ENCODE data around the gene SMYD3. TPM values are rescaled to one million over a fixed set of nuclear protein-coding genes. Genes with fewer than 3 reads are reported as not detected.

SMYD3 gene
- total and polyA plus RNA-seq, 2 donors (not counting 3 experiments of a cell fraction or from before 2014, with no cell fraction given), result 16.0 to 32.1 TPM

DNA sequence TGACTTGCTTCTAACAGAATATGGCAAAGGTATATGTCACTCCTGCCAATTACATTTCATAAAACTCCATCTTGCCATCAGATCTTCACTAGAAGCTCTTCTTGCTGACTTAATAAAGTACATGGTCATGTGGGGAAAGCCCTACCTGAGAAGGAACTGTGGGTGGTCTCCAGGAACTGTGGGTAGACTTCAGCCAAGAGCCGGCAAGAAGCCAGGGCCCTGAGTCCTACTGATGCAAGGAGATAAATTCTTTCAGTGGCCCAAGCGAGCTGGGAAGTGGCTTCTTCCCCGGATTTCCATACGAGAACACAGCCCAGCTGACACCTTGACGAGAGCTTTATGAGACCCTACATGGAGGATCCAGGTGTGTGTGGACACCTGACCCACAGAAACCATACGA, 228.7 kb downstream of the SMYD3 start:
- Histone ChIP-seq H3K9me3 (replicated peaks; ENCODE audit: control insufficient read depth, insufficient read depth, low read length) (no peaks in the 10 kb centered on the region), H3K36me3 (ENCODE audit: control insufficient read depth in 2 of 2, extremely low read depth in 1 of 2, insufficient read depth in 2 of 2, low read length in 2 of 2) (no peaks in the 10 kb centered on the region), H3K9me1 (replicated peaks; ENCODE audit: control insufficient read depth, extremely low read depth, insufficient read depth, low read length) (no peaks in the 10 kb centered on the region), H3K4me3 (replicated peaks in 1 of 3; ENCODE audit: insufficient read depth in 1 of 3, low read depth in 1 of 3, low read length in 3 of 3) (no peak overlapping the region), H2AFZ (ENCODE audit: low read depth, low read length) (no peak overlapping the region), H3K27ac (ENCODE audit: insufficient read depth, low read depth, low read length) (no peak overlapping the region), H3K27me3 (ENCODE audit: control insufficient read depth in 2 of 2, insufficient read depth in 2 of 2, low read length in 2 of 2) (no peaks in the 10 kb centered on the region), H3K79me2 (ENCODE audit: control insufficient read depth, insufficient read depth, low read length) (no peaks in the 10 kb centered on the region), H3K4me1 (ENCODE audit: control insufficient read depth, extremely low read depth, insufficient read depth, low read length) (no peaks in the 10 kb centered on the region), H3K4me2 (ENCODE audit: insufficient read depth, low read length) (no peak overlapping the region), H4K20me1 (replicated peaks; ENCODE audit: control insufficient read depth, extremely low read depth, insufficient read depth, low read length) (no peaks in the 10 kb centered on the region), H3K9ac (replicated peaks; ENCODE audit: extremely low read depth, insufficient read depth, low read length) (no peak overlapping the region)
- ChIA-PET CTCF (interaction anchor here (1.0 to 2.6 kb wide), 4 partner anchors 12 to 1125 kb away, joined by 3 to 23 read pairs (median 6); no protein-coding TSS in a partner anchor), POLR2A (no interaction called here)
- DNase-seq (ENCODE audit: low read depth, low spot score) (no peak), FAIRE-seq (no peak)
- no TSS peak for BruUV-seq (replicated peaks)
- dilution Hi-C loops (cut with MboI; ENCODE audit: extremely low pct_ligation_motif_present, low sequenced_read_pairs) (no loop called here), intact Hi-C loops (cut with micrococcal nuclease) (no loop called here)
- TF ChIP-seq, protein P1, sequence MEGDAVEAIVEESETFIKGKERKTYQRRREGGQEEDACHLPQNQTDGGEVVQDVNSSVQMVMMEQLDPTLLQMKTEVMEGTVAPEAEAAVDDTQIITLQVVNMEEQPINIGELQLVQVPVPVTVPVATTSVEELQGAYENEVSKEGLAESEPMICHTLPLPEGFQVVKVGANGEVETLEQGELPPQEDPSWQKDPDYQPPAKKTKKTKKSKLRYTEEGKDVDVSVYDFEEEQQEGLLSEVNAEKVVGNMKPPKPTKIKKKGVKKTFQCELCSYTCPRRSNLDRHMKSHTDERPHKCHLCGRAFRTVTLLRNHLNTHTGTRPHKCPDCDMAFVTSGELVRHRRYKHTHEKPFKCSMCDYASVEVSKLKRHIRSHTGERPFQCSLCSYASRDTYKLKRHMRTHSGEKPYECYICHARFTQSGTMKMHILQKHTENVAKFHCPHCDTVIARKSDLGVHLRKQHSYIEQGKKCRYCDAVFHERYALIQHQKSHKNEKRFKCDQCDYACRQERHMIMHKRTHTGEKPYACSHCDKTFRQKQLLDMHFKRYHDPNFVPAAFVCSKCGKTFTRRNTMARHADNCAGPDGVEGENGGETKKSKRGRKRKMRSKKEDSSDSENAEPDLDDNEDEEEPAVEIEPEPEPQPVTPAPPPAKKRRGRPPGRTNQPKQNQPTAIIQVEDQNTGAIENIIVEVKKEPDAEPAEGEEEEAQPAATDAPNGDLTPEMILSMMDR (IDR thresholded peaks at IDR 0.05; ENCODE audit: extremely low read depth in 1 of 2, insufficient read depth in 1 of 2, low read depth in 1 of 2, low read length in 2 of 2), result no peak

- dilution Hi-C loops (cut with MboI; ENCODE audit: extremely low pct_ligation_motif_present, low sequenced_read_pairs) (no loop called here), intact Hi-C loops (cut with micrococcal nuclease) (no loop called here)
- TF ChIP-seq POLR2A (IDR thresholded peaks at IDR 0.05; ENCODE audit: low read depth, low read length), result no peak
- no peak for TF ChIP-seq JUN (IDR thresholded peaks at IDR 0.05; ENCODE audit: borderline replicate concordance, insufficient read depth, insufficient read length, low read depth)
- TF ChIP-seq GATA2 (IDR thresholded peaks at IDR 0.05; ENCODE audit: insufficient read depth, insufficient read length, low read depth, low read length), result no peak
- TF ChIP-seq MAX (IDR thresholded peaks at IDR 0.05; ENCODE audit: insufficient read depth, insufficient read length), result no peak
- TF ChIP-seq, protein P1 (IDR thresholded peaks at IDR 0.05; ENCODE audit: extremely low read depth in 1 of 2, insufficient read depth in 1 of 2, low read depth in 1 of 2, low read length in 2 of 2), result no peak
- no peak for TF ChIP-seq POLR2AphosphoS5 (IDR thresholded peaks at IDR 0.05; ENCODE audit: insufficient read depth, low read depth, low read length)
- TF ChIP-seq MYC (IDR thresholded peaks at IDR 0.05; ENCODE audit: low read depth, low read length), result no peak
- no peak for TF ChIP-seq FOS (IDR thresholded peaks at IDR 0.05; ENCODE audit: borderline replicate concordance, insufficient read depth, low read length)
- TF ChIP-seq EZH2 (IDR thresholded peaks at IDR 0.05; ENCODE audit: borderline replicate concordance, low read depth, low read length, severe bottlenecking), result no peak
- POLR2A ChIA-PET, result no interaction called here
- DNase-seq (ENCODE audit: low read depth, low spot score) (no peak), FAIRE-seq (no peak)
- no peaks in the 10 kb centered on the region for H3K9me3 ChIP-seq (replicated peaks; ENCODE audit: control insufficient read depth, insufficient read depth, low read length)
- no peak overlapping the region for H2AFZ ChIP-seq (ENCODE audit: low read depth, low read length)
- H3K4me1 ChIP-seq (ENCODE audit: control insufficient read depth, extremely low read depth, insufficient read depth, low read length), result no peaks in the 10 kb centered on the region
- BruUV-seq (replicated peaks), result no TSS peak
- H3K27me3 ChIP-seq (ENCODE audit: control insufficient read depth in 2 of 2, insufficient read depth in 2 of 2, low read length in 2 of 2), result no peaks in the 10 kb centered on the region
- no peaks in the 10 kb centered on the region for H3K9me1 ChIP-seq (replicated peaks; ENCODE audit: control insufficient read depth, extremely low read depth, insufficient read depth, low read length)
- no peaks in the 10 kb centered on the region for H3K36me3 ChIP-seq (ENCODE audit: control insufficient read depth in 2 of 2, extremely low read depth in 1 of 2, insufficient read depth in 2 of 2, low read length in 2 of 2)
- no peak overlapping the region for H3K4me3 ChIP-seq (replicated peaks in 1 of 3; ENCODE audit: insufficient read depth in 1 of 3, low read depth in 1 of 3, low read length in 3 of 3)
- no peaks in the 10 kb centered on the region for H4K20me1 ChIP-seq (replicated peaks; ENCODE audit: control insufficient read depth, extremely low read depth, insufficient read depth, low read length)
- H3K27ac ChIP-seq (ENCODE audit: insufficient read depth, low read depth, low read length), result no peak overlapping the region
- no peaks in the 10 kb centered on the region for H3K79me2 ChIP-seq (ENCODE audit: control insufficient read depth, insufficient read depth, low read length)
- CTCF ChIA-PET, result interaction anchor here (0.5 to 0.8 kb wide), 3 partner anchors 14 to 1122 kb away, joined by 3 read pairs; no protein-coding TSS in a partner anchor
- H3K9ac ChIP-seq (replicated peaks; ENCODE audit: extremely low read depth, insufficient read depth, low read length), result no peak overlapping the region
- H3K4me2 ChIP-seq (ENCODE audit: insufficient read depth, low read length), result no peak overlapping the region
These were observed 232.0 kb downstream of the SMYD3 start for GRCh38 chr1:246275036-246275435.
